Ascending aorta (tissue), 2 donors: ENCODE data around the gene NME5. TPM values are rescaled to one million over a fixed set of nuclear protein-coding genes. Genes with fewer than 3 reads are reported as not detected.
"Not testable (repeated sequence)": the region's sequence is repeated elsewhere in the genome, so short reads cannot be mapped to it uniquely, and the experiment has no call there.

Experiments
- DNase-seq, 2 donors: peaks; one replicate each; pipeline ENCODE4 v3.0.0-alpha.2; 2019; ENCODE audit warnings: low spot score in 2 of 2
- H3K27ac ChIP-seq, 2 donors: fragments of 200-600 bp; sonication (generic); one replicate each; pipeline ENCODE4 v1.5.1; 2016 to 2017; ENCODE audit warnings: mild to moderate bottlenecking in 1 of 2
- H3K27me3 ChIP-seq: fragments of 200-600 bp; sonication (generic); one replicate; pipeline ENCODE4 v1.5.1; 2017
- H3K36me3 ChIP-seq, 2 donors: fragments of 200-600 bp; sonication (generic); one replicate each; pipeline ENCODE4 v1.5.1; 2016
- H3K4me1 ChIP-seq, 2 donors: fragments of 200-600 bp; sonication (generic); one replicate each; pipeline ENCODE4 v1.5.1; 2016 to 2017; ENCODE audit warnings: mild to moderate bottlenecking in 1 of 2
- H3K4me3 ChIP-seq, 2 donors: fragments of 200-600 bp; sonication (generic); one replicate each; pipeline ENCODE4 v1.5.1; 2016 to 2017; ENCODE audit warnings: mild to moderate bottlenecking in 1 of 2
- H3K9me3 ChIP-seq, 2 donors: fragments of 200-600 bp; sonication (generic); one replicate each; pipeline ENCODE4 v1.5.1; 2016
- CTCF ChIP-seq, 3 experiments: fragments of 200-600 bp in 2 of 3; fragments of 450-650 bp in 1 of 3; sonication (generic) in 2 of 3; IDR thresholded peaks; one replicate each; pipeline ENCODE4 v1.5.1; 2016 to 2019; ENCODE audit warnings: antibody characterized with exemption in 3 of 3, mild to moderate bottlenecking in 1 of 3, moderate library complexity in 1 of 3
- intact Hi-C: fragments of 100-400 bp; cut with DNase I; formaldehyde crosslinking; loops from one replicate; pipeline ENCODE4 v1.15.1; 2023
- total RNA-seq: library from RNA; depleted of rRNA; stranded (reverse); fragments of >200 nt; gene quantifications from one replicate; pipeline ENCODE4 v1.1.0, GENCODE V29; 2016

The NME5 gene
- total RNA-seq, 1 donor from 2014 or later, result not detected

DNA sequence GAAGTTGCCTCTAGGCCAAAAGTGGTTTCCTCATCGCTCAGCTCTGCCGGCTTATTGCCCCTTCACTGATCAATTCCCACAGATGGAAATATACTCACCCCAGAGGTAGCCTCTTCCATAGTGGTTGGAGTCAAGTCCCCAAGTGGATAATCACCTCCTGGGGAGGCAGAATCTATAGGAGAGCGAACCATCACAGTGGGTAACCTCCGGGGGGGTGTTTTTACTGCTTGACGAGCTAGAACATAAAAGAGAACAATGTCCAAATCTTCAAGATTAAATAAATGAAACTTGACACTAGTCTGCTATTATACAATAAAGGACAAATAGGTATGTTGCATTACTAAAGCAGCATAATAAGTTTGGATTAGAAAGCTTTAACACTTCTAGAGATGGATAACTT, 29.9 kb upstream of the NME5 start:
- Histone ChIP-seq H3K4me1 (no peaks in the 10 kb centered on the region), H3K27me3 (no peaks in the 10 kb centered on the region), H3K4me3 (no peak overlapping the region), H3K27ac (no peak overlapping the region), H3K36me3 (peaks cover 85 to 98% of the 10 kb centered on the region in 2 donors), H3K9me3 (no peaks in the 10 kb centered on the region)
- no peak for DNase-seq
- no peak for TF ChIP-seq CTCF (IDR thresholded peaks at IDR 0.05)
- intact Hi-C loops, result no loop called here

DNA sequence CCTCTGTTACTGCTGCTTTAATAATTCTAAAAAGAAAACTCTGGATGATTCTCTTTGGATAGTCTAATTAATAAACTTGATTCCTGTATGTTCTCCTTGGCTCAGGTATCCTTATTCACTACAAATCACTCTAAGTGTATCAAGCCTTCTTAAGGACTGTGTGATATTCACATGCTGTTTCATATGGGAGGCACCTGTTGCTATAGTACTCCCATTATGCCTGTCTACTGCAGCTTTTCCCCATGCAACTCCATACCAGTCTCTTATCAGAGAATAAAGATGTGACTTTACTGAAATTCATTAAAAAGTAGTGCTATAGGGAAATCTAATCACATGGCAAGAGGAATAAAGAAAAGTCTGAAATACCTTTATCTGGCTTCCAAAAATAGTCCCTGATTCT, 24.5 kb upstream of the NME5 start:
- no peak for DNase-seq
- Histone ChIP-seq H3K9me3 (no peaks in the 10 kb centered on the region), H3K4me1 (no peaks in the 10 kb centered on the region), H3K36me3 (peaks cover 94 to 100% of the 10 kb centered on the region in 2 donors), H3K27me3 (no peaks in the 10 kb centered on the region), H3K27ac (no peak overlapping the region), H3K4me3 (no peak overlapping the region)
- intact Hi-C loops, result no loop called here
- TF ChIP-seq CTCF (IDR thresholded peaks at IDR 0.05), result no peak

DNA sequence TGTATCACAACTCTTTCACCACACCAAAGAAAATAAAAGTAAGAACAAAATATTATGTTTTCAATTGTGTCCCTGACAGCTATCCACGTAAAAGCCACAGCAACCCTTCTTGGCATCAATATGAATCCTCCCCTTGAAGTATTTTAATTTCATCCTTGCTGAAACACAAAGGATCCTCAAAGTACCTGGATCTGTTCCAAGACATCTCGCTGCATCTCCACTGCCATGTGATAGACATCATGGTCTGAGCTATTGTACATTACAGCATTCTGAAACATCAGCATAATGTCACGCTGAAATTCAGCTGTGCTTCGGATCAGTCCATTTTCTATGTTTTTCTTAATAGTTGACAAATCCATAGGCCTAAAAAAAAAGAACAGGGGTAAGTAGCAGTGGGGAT, 21.5 kb upstream of the NME5 start:
- DNase-seq, result no peak
- Histone ChIP-seq H3K4me1 (no peaks in the 10 kb centered on the region), H3K27me3 (no peaks in the 10 kb centered on the region), H3K9me3 (no peaks in the 10 kb centered on the region), H3K4me3 (no peak overlapping the region), H3K36me3 (peaks cover 91 to 97% of the 10 kb centered on the region in 2 donors), H3K27ac (no peak overlapping the region)
- intact Hi-C loops, result no loop called here
- TF ChIP-seq CTCF (IDR thresholded peaks at IDR 0.05), result no peak

GRCh38 chr5:138159666-138160065, 20.4 kb upstream of the NME5 start:
- Histone ChIP-seq H3K27me3 (no peaks in the 10 kb centered on the region), H3K36me3 (peaks cover 80 to 87% of the 10 kb centered on the region in 2 donors), H3K9me3 (no peaks in the 10 kb centered on the region), H3K4me3 (no peak overlapping the region), H3K4me1 (no peaks in the 10 kb centered on the region), H3K27ac (no peak overlapping the region)
- intact Hi-C loops, result no loop called here
- no peak for TF ChIP-seq CTCF (IDR thresholded peaks at IDR 0.05)
- DNase-seq, result no peak

DNA sequence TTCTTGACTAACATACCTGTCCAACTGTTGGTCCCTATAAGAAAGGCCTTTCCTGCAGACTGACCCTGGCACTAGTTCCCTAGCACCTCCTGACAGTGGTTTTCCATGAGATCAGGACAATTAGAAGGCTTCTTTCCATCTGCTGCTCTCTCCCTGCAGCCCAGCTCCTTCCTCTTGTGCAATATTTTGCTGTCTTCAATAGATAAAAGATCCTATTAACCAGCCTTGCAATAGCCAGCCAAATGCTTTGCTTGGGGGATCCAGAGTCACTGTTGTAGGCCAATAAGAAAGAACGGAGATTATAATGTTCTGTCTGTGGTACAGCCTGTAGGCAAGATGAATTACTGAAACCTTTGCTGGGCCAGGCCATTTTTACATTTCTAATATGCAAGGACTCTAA, 18.4 kb upstream of the NME5 start:
- DNase-seq, result no peak
- TF ChIP-seq CTCF (IDR thresholded peaks at IDR 0.05), result no peak
- Histone ChIP-seq H3K27ac (no peak overlapping the region), H3K4me3 (no peak overlapping the region), H3K27me3 (no peaks in the 10 kb centered on the region), H3K4me1 (no peaks in the 10 kb centered on the region), H3K9me3 (no peaks in the 10 kb centered on the region), H3K36me3 (peaks cover 60 to 66% of the 10 kb centered on the region in 2 donors)
- intact Hi-C loops, result no loop called here

GRCh38 chr5:138155977-138156376, 16.7 kb upstream of the NME5 start:
- H3K4me3 ChIP-seq, H3K4me1 ChIP-seq, H3K9me3 ChIP-seq, DNase-seq, intact Hi-C loops, H3K27ac ChIP-seq, H3K27me3 ChIP-seq: not testable (repeated sequence)
- H3K36me3 ChIP-seq, result peaks cover 43 to 50% of the 10 kb centered on the region in 2 donors
